ENCODE measurements around the gene TRPM4. TPM values are rescaled to one million over a fixed set of nuclear protein-coding genes. Genes with fewer than 3 reads are reported as not detected.

Gene TRPM4
- total and polyA plus RNA-seq, 10 of the 15 experiments (the other 5 are each of a cell fraction or from before 2014, with no cell fraction given), result 0.10 to 0.64 (median 0.15) TPM; not detected in 7

GRCh38 chr19:49200238-49200862 is 42.8 kb downstream of the TRPM4 start:
- TF ChIP-seq IKZF1 (conservative IDR thresholded peaks at IDR 0.05) (no peak), TAF1 (IDR thresholded peaks at IDR 0.05; ENCODE audit: borderline replicate concordance, low read depth, low read length) (no peak), EP300 (IDR thresholded peaks at IDR 0.05; ENCODE audit: borderline replicate concordance in 1 of 2, control insufficient read depth in 1 of 2, low read depth in 2 of 2, low read length in 2 of 2) (no peak), BMI1 (IDR thresholded peaks at IDR 0.05; ENCODE audit: borderline replicate concordance) (no peak), STAT1 (conservative IDR thresholded peaks at IDR 0.05) (no peak), ETV6 (conservative IDR thresholded peaks at IDR 0.05 in 1 of 2, IDR thresholded peaks at IDR 0.05 in 1 of 2; ENCODE audit: borderline replicate concordance in 1 of 2, low read depth in 1 of 2) (no peak), SUZ12 (IDR thresholded peaks at IDR 0.05; ENCODE audit: unreplicated experiment) (no peak), CHD4 (IDR thresholded peaks at IDR 0.05) (no peak), RELB (IDR thresholded peaks at IDR 0.05; ENCODE audit: low read depth) (no peak), ZNF384 (IDR thresholded peaks at IDR 0.05; ENCODE audit: borderline replicate concordance, low read depth, low read length) (no peak), MYB (IDR thresholded peaks at IDR 0.05; ENCODE audit: borderline replicate concordance, low read depth, low read length) (no peak), CBX3 (IDR thresholded peaks at IDR 0.05; ENCODE audit: borderline replicate concordance, low read depth) (no peak), E2F4 (IDR thresholded peaks at IDR 0.05; ENCODE audit: low read depth, low read length) (no peak), POLR2AphosphoS2 (IDR thresholded peaks at IDR 0.05; ENCODE audit: low read depth, low read length) (no peak), MTA3 (IDR thresholded peaks at IDR 0.05; ENCODE audit: borderline replicate concordance, low read length) (no peak), JUND (IDR thresholded peaks at IDR 0.05; ENCODE audit: low read depth, low read length) (no peak), ZZZ3 (IDR thresholded peaks at IDR 0.05; ENCODE audit: control insufficient read depth, insufficient read length, low read depth) (no peak)
- FAIRE-seq, result no peak
- CTCF ChIA-PET, result interaction anchor here (1.3 to 3.9 kb wide), 5 partner anchors 12 to 126 kb away, joined by 3 to 56 read pairs (median 15); no protein-coding TSS in a partner anchor
- BruUV-seq (replicated peaks), result no TSS peak
- 0 out of 3 replicates have a peak, but pooled peaks have one; percentile 25 for ATAC-seq
- SMC1A ChIA-PET (ENCODE audit: uncharacterized antibody, unreplicated experiment), result interaction anchor here (0.7 kb wide), 1 partner anchor 103 kb away, joined by 3 read pairs; no protein-coding TSS in a partner anchor
- Histone ChIP-seq H3K36me3 (ENCODE audit: control insufficient read depth in 2 of 2, insufficient read depth in 2 of 2, low read length in 1 of 2) (no peaks in the 10 kb centered on the region), H3K4me2 (ENCODE audit: control insufficient read depth, insufficient read depth) (no peak overlapping the region), H3K4me3 (no peak overlapping the region), H3K4me1 (ENCODE audit: control insufficient read depth, insufficient read depth, low read length) (no peaks in the 10 kb centered on the region), H4K20me1 (ENCODE audit: control insufficient read depth, insufficient read depth) (no peaks in the 10 kb centered on the region), H3K79me2 (ENCODE audit: control insufficient read depth, insufficient read depth, low read length) (no peaks in the 10 kb centered on the region), H3K9ac (ENCODE audit: control insufficient read depth, insufficient read depth, low read length) (no peak overlapping the region), H3K9me3 (replicated peaks; ENCODE audit: control insufficient read depth, insufficient read depth, low read length) (no peaks in the 10 kb centered on the region), H3K27me3 (replicated peaks in 1 of 2; ENCODE audit: control insufficient read depth in 2 of 2, insufficient read depth in 2 of 2, low read length in 1 of 2) (no peaks in the 10 kb centered on the region), H2AFZ (ENCODE audit: control insufficient read depth, low read depth, low read length) (no peak overlapping the region), H3K27ac (ENCODE audit: control insufficient read depth, insufficient read depth) (no peak overlapping the region)
- RAD21 ChIA-PET (ENCODE audit: unreplicated experiment), result interaction anchor here (2.1 kb wide), 1 partner anchor 8 kb away, joined by 12 read pairs; no protein-coding TSS in a partner anchor
- POLR2A ChIA-PET, result interaction anchor here (0.6 kb wide), 2 partner anchors 84 to 99 kb away, joined by 6 to 7 read pairs; no protein-coding TSS in a partner anchor
- in situ Hi-C loops (cut with MboI) (no loop called here), intact Hi-C loops (cut with micrococcal nuclease; ENCODE audit: unreplicated experiment) (no loop called here)
- 87% methylated on average over 21 of the region's 29 CpGs for WGBS (ENCODE audit: insufficient coverage, insufficient replicate concordance, low lambda C conversion rate, missing lambda C conversion rate)
- no peak for DNase-seq (ENCODE audit: low read depth, low spot score)
